Activated CD4-positive, alpha-beta T cell treated with anti-CD3 and anti-CD28 coated beads, Interleukin-2, amount 50 U/mL, for 16 hours (primary cell): Measurements from ENCODE around the gene E2F2.

Experiments used
- DNase-seq: peaks from one replicate; pipeline ENCODE4 v3.0.0-alpha.2; 2020

The E2F2 gene

DNA sequence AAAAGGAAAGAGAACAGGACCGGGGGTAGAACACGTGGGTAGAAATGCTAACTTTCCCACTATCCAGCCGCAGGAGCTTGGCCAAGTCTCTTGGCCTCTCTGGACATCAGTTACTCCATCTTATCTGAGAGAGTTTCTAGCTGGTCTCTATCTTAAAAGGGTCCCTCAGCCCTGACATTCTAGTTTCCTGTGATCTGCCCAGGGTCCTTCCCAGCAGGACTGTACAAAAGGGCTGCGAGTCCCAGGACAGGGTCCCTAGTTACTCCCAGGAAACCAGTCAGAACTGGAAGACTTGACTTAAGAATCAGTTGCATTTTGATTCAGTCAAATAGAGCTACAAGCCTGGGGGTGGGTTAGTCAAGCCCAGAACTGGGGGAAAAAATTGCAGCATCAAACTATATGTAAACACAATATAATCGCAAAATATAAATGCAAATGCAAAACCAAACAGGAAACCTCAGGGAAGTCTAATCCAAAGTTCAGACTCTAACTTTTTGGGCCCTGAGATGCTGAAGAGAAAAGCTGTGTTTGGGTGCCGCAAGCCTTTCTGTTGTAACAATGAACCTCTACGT is 49.9 kb downstream of the E2F2 start:
- DNase-seq = peak; percentile 25

DNA sequence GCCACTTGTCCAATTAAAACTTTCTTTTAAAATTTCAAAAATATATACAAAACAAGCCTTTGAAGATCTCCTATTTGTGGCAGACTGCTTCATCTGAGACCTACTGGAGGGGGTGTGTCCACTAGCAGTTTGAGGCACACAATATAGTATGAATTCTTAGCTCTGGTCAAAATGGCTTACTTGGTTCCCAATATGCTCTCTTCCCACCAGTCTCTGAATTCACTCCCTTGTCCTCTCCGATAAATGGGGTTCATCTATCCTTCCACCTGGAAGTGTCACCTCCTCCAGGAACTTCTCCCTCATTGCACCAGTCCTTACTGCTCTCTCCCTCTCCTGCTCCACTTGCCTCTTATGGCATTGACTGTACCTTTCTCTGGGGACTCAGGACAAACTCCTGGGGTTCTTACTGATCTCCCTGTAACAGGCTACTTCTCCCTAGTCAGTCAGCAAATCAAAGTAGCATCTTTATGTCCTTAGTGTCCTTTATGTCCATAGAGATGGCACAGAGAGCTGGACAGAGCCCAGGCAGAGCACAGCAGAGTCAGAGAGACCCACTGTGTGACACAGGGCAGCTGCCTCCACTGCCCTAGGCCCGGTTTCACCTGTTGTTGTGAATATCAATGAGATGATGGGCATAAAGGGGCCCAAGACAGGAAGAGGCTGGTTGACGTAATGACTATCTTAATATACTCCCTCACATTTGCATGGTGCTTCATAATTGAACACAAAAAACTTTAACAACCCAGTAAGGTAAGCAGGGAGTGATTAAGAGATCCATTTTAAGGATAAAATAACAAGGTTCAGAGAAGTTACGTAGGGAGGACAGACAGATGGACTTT is 50.6 kb downstream of the E2F2 start:
- DNase-seq = no peak

DNA sequence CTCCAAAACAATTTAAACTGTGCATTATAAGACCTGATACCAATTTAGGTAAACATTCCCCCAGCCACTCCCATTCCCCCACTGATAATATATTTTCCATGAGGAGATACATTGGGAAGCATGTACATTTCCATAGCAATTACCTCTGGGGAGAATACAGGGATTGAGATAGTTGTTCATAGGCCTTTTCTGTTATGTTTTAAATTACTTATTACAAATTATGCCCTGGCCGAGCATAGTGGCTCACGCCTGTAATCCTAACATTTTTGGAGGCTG is 51.4 kb downstream of the E2F2 start:
- DNase-seq = no peak

DNA sequence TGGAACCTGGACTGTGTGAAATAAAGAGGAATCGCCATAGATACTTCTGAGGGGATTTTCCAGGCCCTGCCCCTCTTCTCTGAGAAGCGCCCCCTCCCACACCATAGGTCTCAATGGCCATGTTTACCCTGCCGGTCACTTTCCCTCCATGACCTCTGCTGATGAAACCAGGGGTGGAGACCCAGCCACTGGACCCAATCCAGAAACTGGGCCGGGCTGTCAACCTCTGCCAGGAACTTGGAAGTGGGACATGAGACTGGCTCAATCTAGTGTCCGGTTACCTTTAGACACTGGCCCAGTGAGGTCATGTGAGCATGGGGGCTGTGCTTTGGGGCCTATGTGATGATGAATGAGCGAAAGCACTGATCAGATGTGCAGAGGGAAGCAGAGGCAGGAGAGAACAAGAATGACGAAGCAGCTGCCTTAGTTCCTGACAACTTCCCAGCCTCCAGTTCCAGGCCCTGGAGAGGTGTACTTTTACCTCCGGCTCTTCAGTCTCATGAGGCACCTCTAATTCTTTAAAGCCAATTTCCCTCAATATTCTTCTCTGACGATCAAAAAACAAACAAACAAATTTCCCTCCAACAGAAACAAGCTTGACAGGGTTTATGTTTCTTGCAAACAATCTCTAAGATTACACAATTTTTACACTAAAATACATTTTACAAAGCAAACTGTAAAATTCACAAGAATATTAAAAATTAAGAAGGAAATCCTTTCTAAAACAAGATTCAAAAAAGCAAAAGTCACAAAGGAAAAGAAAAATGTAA is 52.0 kb downstream of the E2F2 start:
- no peak for DNase-seq

DNA sequence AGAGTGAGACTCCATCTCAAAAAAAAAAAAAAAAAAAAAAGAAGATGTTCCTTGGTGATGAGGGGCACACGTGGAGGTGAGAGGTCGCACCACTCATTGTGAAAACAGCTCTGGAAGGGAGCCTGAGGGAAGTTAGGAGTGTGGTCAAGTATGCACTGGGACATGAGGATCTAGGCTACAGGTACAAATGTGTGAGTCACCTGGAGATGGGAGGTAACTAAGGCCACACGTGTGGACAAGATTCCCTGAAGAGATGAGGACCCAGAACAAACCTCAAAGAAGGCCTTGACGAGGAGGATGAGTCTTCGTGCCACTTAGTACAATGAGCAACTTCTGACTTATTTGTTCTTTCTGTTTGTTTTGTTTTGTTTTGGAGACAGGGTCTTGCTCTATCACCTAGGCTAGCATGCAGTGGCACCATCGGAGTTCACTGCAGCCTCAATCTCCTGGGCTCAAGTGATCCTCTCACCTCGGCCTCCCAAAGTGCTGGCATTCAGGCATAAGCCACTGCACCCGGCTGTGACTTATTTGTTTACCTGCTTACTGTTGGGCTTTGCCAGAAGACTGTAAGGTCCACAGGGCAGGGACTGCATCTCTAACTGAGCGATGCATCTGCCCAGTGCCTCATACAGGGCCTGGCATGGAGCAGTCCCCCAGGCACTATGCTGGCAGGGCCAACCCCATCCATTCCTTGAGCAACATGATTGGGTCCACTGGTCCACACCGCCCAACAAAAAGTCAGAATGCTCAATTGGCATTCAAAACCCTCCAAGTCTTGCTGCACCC is 53.5 kb downstream of the E2F2 start:
- DNase-seq = no peak

DNA sequence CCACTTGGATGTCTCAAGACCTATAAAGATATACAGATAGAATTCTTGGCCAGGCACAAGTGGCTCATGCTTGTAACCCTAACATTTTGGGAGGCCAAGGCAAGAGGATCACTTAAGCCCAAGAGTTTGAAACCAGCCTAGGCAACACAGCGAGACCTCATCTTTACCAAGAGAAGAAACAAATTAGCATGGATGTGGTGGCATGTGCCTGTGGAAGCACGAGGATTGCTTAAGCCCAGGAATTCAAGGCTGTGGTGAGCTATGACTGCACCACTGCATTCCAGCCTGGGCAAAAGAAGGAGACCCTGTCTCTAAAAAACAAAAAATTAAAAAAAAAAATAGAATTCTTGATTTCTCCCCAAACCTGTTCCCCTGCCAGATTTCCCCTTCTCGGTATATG is 55.4 kb downstream of the E2F2 start:
- no peak for DNase-seq

DNA sequence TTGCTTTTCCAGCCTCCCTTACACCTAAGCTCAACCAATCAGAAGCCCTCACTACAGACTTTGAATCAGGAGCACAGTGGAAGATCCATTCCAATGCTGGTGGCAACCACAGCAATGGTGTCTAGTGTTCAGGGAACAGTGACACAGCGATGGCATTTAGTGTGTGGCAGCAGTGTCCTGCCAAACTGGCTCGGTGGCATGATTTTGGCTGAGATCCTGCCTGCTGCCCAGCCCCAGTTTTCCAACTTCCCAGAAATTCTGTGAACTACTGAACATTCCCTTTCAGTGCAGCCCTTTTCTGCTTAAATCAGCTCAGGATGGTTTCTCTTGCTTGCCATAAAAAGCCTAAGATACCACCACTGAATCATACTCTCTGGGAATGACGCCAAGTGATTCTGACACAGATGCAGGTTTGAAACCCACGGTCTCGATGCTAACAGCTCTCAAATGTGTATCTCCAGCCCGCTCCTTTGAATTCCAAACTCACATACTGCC is 55.9 kb downstream of the E2F2 start:
- DNase-seq = no peak

DNA sequence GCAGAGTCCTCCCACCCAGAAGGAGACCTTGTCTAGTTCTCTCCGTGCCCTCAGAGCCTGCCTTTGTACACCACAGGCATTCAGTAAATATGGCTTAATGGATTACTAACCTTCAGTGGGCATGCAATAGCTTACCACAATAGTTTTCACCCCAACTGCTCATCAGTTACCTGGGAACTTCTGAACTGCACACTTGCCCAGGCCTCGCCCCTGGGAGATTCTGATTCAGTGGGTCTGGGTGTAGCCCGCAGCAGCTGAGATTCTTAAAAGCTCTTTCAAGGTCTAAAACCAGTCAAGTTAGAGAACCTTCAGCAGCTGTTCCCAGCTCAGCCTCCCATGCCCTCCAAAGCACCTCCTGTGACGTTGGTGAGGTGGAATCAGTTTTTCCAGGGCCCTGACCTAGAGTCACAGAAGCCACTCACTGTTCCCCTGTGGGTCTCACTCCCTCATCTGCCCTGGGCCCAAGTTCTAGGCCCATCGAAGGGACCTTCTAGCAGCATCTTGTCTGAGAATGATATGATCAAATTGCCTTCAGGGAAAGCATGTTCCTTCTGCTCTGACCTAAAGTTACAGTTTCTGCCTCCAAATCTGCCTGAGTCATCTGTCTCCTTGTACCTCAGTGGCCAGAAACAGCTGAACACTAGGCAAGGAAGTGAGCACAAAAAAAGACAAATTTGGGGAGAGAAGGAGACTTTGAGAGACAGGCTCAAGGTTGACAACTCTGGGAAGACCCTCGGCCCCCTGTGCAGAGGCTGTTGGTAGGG is 57.8 kb downstream of the E2F2 start:
- no peak for DNase-seq

DNA sequence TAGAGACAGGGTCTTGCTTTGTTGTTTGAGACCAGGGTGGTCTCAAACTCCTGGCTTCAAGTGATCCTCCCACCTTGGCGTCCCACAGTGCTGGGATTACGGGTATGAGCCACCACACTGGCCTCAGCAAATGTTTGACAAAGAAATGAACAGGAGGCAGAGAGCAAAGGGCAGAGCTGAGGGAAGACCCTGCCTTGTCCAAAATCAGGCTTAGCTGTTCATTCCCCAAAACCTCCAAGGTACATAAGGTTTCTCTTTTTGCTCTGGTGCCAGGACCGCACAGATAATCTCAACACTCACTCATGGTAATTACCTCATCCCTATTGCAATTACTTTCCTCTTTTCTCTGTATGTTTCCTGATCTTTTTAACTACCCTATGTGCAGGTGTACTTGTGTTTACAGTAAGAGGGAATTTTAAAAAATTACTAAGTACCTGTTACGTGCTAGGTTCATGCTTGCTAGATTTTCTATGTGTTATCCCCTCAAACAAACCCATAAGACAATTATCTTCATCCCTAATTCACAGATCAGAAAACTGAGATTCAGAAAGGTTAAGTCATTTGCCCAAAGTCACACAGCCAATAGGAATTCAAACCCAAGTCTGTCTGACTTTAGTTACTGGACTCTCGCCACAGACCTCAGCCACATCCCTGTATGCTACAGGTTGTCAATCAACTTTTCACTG is 58.5 kb downstream of the E2F2 start:
- DNase-seq = no peak

DNA sequence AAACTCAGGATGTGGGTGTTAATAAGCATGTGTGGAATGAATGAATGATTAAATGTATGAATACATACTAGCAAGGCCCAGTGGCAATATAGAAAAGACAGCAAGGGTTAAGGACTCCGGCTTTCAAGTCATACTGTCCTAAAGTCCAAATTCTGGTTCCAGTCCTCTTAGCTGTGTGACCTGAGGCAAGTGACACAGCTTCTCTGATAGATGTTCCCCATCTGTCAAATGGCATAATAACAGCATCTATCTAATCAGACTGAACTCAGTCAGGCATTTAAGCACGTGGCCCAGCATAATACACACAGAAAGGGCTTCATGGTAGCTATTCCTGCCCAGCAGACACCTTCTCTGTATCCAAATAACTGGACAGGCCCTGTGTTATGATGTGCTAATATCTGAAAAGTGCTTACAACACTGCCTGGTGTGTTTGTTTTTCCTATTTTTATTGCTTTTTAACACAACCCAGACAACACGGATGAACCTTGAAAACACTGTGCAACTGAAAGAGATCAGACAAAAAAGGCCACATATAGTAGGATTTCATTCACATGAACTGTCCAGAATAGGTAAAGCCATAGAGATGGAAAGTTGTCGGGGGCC is 59.5 kb downstream of the E2F2 start:
- no peak for DNase-seq

DNA sequence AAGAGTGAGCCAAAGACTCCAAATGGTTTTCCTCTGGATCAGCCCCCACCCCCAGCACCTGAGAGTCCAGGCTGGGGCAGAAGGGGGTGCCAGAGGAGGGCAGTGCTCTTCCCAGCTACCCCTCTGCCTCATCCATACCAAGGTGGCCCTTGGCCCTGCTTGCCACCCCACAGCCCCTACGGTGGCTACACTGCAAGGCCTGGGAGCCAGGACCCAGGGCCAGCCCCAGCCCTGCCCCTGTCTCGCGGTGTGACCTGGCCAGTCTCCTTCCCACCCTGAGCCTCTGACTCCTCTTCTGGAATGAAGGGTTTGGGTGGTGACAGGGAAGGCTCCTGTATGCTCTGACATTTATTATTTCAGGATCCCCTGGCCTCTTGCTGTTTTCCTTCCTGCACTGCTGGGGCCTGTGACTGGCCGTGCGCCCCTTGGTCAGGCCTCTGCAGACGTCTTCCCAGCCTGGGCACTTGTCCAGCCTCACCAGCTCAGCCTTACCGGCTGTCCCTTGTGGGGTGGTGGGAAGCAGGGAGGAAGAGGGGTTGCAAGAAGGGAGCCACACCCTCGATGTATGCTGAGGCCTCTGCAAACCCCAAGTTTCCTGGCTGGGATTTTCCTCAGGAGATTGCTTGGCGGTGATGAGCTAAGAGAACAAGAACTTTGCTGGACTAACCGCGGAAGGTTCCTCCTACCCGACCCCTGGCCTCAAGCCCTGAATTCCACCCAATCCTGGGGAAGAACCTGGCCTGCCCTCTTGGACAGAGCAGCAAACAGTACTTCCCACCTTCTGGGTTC is 60.6 kb downstream of the E2F2 start:
- DNase-seq = no peak

DNA sequence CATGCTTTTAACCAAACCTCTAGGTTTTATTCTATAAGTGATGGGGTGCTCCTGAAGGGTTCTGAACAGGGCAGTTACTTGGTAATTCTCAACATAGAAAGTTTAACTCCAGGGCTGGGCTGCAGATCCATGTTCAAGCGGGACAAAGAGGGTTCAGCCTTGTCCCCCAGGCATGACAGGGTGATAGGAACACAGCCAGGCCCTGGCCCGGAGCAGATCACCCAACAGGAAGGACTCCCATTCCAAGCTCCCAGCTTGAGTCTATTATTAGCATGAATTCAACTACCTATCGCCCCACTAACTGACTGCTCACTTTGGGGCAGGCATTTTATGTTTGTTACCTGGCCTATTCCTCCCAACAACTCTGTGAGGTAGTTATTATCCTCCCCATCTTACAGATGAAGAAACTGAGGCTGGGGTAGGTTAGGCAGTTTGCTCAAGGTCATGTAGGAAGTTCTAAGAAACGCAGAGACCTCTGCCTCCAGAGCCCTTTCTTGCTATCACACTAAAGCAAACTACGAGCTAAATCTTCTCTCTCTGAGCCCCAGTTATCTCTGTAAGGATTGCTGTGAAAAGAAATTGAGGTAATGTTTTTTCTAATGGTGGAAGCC is 61.6 kb downstream of the E2F2 start:
- DNase-seq = no peak

DNA sequence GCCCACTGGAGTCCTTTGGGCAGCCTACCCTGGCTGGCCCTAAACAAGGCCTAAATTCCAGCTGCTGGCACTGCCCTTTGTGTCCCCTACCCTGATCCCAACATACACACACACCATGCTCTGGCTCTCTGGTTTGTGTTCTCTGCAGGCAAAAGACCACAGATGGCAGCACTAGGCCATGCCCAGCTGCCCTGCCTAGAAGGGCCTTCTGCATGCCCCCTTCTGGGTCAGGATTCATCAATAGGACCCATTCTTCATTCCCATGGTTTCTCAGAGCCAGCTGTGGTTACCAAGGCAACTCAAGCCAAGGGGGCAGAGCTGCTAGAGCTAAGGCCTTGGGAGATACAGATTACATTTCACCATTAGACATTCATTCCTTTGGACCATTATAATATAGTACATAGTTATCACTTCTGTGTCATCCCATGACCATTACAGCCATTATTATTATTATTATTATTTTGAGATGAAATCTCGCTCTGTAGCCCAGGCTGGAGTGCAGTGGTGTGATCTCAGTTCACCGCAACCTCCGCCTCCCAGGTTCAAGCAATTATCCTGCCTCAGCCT is 64.5 kb downstream of the E2F2 start:
- no peak for DNase-seq

DNA sequence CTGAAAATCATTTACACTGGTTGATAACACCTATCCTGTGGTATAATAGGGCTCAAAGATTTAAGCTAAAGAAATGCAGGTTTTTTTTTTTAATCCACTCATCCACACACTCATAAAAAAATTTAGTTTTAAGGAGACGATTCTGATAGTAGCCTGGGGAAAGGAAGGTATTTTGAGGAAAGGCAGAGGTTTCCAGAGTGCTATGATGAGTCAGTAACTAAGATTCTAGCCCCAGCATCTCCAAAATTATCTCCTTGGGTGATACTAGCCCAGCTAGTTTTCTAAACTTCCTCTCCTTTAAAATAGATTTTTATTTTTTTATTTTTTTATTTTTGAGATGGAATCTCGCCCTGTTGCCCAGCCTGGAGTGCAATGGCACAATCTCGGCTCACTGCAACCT is 67.7 kb downstream of the E2F2 start:
- DNase-seq = no peak

DNA sequence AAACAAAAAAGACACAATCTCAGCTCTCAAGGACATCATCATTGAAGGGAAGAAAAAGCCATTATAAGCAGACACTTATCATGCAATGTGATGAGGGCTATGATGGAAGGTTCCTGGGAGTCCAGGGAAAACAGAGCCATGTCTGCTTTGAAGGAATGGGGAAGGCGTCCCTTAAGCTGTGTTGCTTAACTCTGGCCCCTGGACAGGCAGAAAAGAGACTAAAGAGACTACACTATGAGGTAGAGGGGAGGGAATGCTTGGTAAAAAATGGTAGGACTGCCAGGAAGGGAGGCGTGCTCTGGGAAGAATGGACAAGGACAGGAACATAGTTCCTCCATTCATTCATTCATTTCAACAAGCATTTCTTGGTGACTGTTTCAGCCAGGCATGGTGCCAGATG is 68.3 kb downstream of the E2F2 start:
- DNase-seq = no peak

DNA sequence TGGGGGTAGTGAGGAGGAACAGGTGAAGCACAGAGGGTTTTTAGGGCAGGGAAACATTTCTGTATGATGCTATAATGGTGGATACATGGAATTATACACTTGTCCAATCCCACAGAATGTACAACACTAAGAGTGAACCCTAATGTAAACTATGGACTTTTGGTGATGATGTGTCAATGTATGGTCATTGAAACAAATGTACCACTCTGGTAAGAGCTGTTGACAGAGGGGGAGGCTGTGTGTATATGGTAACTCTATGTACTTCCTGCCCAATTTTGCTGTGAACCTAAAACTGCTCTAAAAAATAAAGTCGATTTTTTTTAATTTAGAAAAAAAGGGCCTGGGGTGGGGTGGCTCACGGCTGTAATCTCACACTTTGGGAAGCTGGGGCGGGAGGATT is 70.0 kb downstream of the E2F2 start:
- DNase-seq = no peak

DNA sequence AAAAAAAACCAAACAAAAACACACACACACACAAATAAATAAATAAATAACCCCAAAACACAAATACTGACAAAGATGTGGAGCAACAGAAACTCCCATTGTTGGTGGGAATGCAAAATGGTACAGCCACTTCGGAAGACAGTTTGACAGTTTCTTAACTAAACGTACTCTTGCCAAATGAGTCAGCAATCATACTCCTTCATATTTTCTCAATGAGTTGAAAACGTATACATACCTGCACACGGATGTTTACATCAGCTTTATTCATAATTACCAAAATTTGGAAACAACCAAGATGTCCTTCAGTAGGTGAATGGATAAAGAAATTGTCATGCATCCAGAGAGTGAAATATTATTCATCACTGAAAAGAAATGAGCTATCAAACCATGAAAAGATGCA is 70.5 kb downstream of the E2F2 start:
- DNase-seq = no peak

DNA sequence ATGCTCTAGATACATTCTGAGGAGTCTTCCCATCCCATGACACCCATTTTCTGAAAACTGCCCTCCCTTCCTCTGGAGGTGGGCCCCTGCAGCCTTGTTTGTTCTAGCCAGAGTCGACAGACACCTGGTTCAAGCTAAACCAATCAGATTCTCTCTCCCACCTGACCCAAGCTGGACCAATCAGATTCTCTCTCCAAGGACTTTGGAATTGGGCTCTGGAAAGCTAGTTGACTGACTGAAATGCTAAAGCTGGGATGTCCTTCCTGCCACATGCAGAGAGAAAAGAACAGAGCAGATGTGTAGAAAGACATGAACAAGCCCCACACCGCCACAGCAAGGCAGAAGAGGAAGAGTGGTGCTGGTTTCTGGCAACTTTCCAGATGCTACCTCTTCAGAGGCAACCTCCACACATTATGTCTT is 71.7 kb downstream of the E2F2 start:
- no peak for DNase-seq
